AG09319 (cell line): ENCODE results near the gene CCL16.

Experiments
- DNase-seq: peaks from one replicate; pipeline ENCODE4 v3.0.0-alpha.2; 2010; ENCODE audit warnings: low read depth; ENCODE audit errors: extremely low read depth
- TF ChIP-seq, protein P1 (sequence below): IDR thresholded peaks from 2 replicates; pipeline ENCODE4 v1.5.1; 2011; ENCODE audit warnings: low read depth, mild to moderate bottlenecking, inconsistent platforms, low read length, moderate library complexity

The CCL16 gene

DNA sequence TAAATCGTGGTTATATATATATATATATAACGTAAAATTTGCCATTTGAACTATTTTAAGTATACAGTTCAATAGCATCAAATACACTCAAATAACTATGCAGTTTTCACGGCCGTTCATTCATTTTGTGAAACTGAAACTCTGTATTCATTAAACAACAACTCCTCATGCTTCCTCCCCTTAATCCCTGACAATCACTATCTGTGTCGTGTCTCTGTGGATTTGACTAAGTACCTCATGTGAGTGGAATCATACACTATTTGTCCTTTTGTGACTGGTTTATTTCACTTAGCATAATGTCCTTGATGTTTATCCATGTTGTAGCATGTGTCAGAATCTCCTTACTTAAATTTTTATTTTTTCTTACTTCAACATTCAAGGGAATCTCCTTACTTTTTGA, 33.6 kb upstream of the CCL16 start:
- DNase-seq: no peak
- TF ChIP-seq, protein P1, sequence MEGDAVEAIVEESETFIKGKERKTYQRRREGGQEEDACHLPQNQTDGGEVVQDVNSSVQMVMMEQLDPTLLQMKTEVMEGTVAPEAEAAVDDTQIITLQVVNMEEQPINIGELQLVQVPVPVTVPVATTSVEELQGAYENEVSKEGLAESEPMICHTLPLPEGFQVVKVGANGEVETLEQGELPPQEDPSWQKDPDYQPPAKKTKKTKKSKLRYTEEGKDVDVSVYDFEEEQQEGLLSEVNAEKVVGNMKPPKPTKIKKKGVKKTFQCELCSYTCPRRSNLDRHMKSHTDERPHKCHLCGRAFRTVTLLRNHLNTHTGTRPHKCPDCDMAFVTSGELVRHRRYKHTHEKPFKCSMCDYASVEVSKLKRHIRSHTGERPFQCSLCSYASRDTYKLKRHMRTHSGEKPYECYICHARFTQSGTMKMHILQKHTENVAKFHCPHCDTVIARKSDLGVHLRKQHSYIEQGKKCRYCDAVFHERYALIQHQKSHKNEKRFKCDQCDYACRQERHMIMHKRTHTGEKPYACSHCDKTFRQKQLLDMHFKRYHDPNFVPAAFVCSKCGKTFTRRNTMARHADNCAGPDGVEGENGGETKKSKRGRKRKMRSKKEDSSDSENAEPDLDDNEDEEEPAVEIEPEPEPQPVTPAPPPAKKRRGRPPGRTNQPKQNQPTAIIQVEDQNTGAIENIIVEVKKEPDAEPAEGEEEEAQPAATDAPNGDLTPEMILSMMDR: no peak

DNA sequence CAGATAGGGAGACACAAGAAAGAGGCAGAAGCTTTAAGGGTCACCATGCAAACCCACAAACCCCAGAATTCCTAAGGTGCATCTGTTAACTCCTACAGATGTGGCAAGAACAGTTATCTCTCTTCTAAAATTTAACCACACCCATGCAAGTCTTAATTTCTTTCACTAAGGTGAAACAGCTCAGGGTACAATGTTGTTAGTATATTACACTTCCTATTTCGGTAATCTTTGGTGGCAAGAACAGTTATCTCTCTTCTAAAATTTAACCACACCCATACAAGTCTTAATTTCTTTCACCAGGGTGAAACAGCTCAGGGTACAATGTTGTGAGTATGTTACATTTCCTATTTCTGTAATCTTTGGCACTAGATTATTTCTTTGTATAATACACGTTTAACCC, 29.9 kb upstream of the CCL16 start:
- DNase-seq: no peak
- TF ChIP-seq, protein P1: no peak

DNA sequence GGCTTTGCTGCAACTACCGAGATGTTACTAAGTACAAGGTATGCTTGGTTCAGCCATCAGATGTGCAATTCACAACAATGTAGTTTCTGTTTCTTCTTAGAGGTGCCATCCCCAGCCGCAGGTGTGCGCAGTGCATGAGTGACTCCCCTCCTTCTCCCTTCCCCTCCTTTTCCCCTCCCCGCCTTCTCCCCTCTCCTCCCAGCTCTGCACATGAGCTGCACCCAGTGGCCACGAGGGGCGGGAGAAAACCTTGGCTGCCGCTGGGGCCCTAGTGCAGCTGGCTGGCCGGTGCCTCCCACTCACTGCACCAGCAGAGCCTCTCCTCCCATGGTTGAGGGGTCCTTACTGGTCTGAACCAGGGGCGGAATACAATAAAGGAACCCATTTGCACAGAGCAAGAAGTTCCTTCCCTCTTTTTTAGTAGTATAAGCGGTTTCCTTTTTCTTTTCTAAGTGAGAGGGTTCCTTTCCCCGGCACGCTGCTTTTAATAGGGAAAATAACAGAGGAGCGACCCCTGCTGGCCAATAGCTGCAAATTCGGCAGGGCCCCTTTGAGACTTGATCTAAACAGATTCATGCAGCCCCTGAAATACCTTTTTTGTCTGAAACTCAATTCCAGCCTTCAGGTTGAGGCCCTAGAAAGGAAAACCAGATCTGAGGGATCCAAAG, 27.8 kb upstream of the CCL16 start:
- DNase-seq: no peak
- TF ChIP-seq, protein P1: peak; percentile 29

DNA sequence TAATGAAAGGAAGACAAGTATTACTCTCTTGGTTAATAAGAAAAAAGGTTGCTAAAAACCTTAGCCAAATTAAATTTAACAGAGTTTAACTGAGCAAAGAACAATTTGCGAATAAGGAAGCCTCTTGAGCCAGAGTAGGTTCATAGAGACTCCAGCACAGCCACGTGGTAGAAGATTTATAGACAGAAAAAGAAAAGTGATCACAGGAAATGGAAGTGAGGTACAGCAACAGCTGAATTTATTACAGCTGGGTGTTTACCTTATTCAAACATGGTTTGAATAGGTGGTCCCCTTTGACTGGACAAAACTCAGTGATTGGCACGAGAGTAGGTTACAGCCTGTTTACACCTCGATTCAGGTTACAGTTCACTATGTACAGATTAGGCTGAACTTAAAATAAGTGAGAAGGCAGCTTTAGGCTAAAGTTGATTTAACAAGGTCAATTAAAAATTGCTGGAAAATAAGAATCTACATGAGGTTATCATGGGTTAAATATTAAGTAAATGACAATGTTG, 23.4 kb upstream of the CCL16 start:
- DNase-seq: no peak
- TF ChIP-seq, protein P1: no peak

DNA sequence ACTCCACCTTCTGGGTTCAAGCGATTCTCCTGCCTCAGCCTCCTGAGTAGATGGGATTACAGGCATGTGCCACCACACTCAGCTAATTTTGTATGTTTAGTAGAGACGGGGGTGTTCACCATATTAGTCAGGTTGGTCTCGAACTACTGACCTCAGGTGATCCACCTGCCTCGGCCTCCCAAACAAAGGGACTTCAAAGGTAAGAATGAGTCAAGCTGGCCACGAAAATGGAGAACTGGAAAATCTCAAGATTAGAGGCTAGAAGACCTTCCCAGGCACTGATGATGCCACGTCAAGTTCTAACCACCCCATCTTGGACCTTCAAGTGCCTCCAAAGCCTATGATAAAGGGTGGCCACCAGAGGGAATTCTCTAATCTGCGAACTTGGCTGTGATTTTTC, 21.3 kb upstream of the CCL16 start:
- TF ChIP-seq, protein P1: no peak
- no peak for DNase-seq

DNA sequence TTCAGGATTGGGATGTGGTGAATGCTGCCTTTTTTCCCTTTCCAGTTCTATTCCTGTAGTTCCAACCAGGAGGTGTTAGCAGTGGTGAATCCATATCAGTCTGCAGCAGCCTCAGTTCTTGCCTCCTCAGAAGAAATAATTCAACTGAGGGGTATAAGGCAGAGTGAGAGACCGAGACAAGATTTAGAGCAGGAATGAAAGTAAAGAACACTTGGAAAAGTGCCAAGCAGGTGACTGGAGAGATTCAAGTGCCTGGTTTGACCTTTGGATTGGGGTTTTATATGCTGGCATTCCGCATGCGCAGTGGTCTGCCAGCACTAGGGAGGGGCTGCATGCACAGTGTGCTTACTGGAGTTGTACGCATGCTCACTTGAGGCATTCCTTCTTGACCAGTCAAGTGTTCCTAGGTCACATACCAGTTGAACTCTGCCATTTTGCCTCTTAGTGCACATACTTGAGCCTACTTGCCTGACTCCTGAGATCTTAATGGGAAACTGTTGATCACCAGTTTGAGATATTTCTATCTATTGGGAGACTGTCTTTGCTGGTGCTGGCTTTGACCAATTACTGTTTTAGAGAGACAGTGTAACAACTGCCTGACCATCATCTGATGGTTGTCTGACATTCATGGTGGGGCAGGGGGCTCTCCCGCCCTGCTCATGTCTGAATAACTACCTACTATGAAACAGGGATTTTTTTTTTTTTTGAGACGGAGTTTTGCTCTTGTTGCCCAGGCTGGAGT, 20.7 kb upstream of the CCL16 start:
- TF ChIP-seq, protein P1: no peak
- no peak for DNase-seq

DNA sequence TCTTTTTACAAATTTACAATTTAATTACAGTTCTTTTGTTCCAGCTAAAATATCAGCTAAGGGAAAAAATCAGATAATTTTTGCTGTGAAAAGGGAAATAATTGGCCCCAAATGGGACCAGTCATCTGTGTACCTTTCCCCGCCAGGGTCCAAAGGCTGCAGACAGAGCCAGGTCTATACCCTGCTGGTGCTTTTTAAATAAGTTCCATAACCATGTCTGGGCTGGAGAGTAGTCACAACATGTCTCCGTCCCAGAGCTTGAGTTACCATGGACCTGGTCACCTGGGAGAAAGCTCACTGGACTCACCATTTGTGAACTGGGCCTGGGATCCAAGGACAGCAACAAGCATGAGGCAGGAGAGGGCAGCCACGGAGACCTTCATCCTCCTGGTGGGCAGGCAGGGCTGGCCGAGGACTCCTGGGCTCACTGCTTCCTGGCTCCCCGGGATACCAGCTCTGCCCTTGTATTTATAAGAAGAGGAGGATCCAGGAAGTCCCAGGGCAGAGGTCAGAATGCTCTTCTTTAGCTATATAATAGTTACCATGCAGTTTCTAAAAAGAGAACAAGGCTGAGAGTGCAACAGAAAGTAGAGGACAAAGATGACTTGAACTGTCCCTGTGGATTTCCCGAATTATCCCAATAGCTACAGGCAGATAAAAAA, 19.9 kb upstream of the CCL16 start, which contains the start of gene CCL15:
TSS of gene CCL15 (minus strand) at position 444 of the 662 bp plus-strand sequence. CDS start at position 383, 61 bp downstream.
- no peak for DNase-seq
- TF ChIP-seq, protein P1: no peak
